NCI-H1436 treated with DMSO at 0.1 percent for 48 hours (cell line): Measurements from ENCODE around the gene STT3A.

Source experiments
- DNase-seq: peaks from one replicate; lab custom pipeline; 2025; lab: John Stamatoyannopoulos, UW

Gene STT3A

DNA sequence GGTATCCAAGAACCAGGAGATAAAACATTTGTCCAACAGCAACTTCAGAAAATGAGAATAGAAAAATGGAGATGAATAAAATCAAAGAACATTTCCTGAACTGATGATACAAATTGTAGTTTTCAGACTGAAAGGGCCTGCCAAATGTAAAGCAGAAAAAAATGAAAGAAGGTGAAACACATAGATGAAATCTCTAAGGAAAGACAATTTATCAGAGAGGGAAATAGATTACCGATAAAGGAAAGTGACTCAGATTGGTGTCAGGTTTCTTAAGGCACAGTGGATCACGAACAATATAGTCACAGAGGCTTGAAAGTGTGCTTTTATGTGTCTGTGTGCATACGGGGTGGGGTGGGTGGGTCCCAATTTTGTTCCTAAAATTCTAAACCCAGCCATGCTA lies 4.1 kb upstream of the STT3A start:
- DNase-seq, result no peak

DNA sequence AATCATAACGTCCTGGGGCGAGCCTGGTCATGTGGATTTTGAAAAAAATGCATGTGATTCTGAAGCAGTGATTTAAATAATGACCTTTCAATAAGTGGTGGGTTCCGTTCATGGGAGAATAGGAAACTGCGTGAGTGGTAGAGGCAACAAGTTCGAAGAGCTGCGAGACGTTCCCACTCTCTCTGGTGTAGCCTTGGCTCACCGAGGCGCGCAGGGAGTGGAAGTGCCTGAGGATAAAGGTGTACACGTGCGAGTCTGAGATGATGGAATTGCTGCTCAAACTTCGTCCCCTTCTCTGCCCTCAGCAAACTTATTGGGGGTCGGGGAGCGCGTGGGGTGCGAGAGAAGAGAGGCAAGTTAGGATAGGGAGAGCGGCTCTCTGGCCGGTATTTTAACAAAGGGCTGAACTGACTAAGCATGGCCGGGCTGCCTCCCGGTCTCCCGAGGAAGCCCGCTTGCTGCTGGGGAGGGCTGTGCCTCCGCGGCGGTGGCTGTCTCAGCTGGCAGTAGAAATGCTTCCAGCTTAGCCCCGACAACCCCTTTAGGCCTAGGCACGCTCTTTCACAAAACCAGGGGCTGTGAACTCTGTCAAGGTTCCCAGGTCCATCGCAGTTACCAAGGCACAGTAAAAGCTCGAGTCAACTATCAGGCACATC lies 875 bp upstream of the STT3A start:
- DNase-seq, result no peak

DNA sequence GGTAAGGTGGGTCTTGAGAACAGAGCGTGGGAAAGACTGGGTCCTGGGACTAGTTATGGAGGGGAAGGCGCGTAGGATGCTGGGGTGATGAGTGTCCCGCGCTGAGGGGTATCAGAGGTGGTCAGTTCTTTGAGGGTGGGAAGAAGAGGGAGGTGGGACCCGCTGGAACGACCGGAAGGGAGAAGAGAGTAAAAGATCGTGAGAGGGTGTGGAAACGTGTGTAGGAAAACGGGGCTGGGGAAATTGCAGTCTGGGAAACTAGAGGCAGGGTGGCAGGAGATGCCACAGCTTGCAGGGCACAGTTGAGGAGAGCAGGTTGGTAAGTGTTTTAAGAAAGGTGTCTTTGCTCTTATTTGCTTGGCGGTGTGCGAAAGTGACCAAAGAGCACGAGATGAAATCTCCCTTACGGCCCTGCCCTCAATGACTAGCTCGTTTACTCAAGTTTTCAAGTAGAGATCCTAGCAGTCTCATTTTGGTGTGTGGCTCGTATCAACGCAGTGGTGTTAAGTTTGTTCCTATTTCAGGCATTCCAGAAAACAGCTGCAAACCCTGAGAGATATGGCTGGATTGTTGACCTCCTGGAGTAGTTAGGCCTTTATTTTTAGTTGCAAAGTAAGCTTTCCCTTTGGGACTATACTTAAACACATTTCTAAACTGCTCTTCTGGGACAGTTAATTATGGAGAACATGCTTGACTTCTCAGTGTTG lies 615 bp downstream of the STT3A start:
- no peak for DNase-seq

DNA sequence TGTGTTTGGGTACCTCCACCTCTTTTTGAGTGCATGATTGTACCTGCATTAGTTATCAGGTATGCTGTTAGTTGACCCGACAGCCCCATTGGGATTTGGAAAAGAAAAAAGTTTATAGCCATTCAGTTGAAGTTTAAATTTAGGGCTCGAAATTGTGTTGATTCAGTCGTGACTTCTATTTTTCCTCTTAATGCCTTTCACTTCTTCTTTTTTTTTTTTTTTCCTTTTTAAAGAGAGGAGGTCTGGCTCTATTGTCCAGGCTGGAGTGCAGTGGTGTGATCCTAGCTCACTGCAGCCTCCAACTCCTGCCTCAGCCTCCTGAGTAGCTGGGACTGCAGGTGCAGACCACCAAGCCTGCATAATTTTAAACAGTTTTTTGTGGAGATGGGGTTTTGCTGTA lies 2.3 kb downstream of the STT3A start:
- DNase-seq, result no peak

GRCh38 chr11:125600663-125601062 lies 8.0 kb downstream of the STT3A start:
- no peak for DNase-seq

- DNase-seq, result no peak
Observed at GRCh38 chr11:125603207-125603606, 10.6 kb downstream of the STT3A start.

DNA sequence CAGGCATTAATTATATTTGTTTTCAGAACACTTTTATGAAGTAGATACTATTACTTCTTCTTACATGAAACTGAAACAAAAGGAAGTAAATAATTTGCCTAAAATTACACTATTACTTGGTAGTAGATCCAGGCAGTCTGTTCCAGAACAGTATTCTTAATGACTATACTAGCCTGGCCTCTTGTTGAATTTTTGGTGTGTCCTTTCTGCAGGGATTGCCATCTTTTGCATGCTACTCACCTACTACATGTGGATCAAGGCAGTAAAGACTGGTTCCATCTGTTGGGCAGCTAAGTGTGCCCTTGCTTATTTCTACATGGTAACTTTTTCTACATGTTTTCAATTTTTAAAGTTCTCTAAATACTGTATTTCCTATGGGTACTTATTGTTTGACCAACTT lies 12.8 kb downstream of the STT3A start:
- no peak for DNase-seq

- no peak for DNase-seq
Observed at GRCh38 chr11:125609545-125609944, 16.9 kb downstream of the STT3A start.

GRCh38 chr11:125618383-125618782 lies 25.7 kb downstream of the STT3A start:
- DNase-seq, result no peak

DNA sequence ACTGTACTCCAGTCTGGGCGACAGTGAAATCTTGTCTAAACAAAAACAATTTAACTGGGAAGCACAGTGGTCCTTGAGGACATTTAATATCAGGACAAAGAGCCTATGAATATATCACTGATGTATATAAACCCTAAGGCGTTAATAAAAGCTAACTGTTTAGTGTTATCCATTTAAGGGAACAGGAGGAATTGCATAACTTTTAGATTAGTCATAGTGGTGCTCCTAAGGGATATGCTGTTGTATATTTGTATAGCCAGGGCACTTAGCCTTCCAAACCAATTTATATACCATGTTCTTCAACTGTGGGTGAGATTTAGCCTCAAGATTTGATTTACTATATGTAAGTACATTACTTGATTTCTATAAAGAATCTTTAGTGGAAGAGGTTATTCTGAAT lies 29.3 kb downstream of the STT3A start:
- DNase-seq, result no peak

DNA sequence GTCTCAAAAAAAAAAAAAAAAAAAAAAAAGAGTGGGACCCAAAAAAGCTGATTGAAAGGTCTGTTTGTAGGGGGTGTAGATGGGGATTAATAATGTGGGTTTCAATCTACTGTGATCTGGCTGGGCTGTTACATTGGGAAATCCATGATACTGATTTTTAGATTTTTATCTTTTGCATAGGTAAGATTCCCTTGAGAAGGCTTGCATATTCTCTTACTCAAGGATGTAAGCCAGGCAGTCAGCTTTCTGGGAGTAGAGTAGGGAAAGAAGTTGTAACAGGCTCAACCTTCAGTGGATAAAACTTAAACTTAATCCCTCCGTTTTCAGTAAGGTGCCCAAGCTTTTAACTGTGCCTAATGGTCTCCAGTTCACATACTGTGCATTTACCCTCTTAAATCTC lies 30.4 kb downstream of the STT3A start:
- DNase-seq, result no peak

DNA sequence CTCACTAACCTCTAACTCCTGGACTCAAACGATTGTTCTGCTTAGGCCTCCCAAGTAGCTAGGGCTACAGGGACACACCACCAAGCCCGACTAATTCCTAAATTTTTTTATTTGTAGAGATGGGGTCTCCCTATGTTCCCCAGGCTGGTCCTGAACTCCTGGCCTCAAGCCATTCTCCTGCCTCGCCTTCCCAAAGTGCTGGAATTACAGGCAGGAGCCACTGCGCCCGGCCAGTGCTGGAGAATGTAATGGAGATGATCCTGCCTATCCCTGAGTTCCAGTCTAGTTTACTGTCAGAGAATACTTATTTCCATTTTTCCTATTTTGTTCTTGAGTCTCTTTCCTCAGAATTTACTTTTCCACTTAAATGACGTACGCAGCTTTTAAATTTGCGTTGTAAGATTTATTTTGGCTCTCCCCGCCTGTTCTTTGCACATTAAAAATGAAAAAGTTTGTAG lies 32.1 kb downstream of the STT3A start, which contains the start of gene CHEK1:
CHEK1 (plus strand) TSS at position 408 of the 458 bp plus-strand sequence. CDS start 1,606 bp downstream, outside the sequence.
- DNase-seq, result no peak

DNA sequence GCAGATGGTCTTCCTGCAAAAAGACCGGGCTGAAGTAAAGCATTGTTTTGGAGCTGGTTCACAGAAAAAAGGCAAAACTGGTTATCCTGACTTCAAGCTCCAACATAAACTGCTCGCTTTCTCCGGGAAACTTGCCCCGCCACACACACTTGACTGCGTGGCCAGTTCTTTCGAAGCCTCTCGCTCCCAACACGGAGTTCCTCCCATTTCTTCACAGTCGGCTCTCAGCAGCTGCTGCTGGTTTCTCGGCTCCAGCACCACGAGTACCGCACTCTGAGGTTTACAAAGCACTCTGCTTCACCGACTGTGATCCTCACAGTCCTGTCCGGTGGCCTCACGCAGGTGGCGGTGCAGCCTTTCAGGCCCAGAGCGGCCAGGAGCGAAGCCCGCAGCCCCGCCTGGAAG lies 32.6 kb downstream of the STT3A start:
- no peak for DNase-seq

GRCh38 chr11:125625630-125626287 lies 33.1 kb downstream of the STT3A start:
- peak; percentile 52 for DNase-seq

DNA sequence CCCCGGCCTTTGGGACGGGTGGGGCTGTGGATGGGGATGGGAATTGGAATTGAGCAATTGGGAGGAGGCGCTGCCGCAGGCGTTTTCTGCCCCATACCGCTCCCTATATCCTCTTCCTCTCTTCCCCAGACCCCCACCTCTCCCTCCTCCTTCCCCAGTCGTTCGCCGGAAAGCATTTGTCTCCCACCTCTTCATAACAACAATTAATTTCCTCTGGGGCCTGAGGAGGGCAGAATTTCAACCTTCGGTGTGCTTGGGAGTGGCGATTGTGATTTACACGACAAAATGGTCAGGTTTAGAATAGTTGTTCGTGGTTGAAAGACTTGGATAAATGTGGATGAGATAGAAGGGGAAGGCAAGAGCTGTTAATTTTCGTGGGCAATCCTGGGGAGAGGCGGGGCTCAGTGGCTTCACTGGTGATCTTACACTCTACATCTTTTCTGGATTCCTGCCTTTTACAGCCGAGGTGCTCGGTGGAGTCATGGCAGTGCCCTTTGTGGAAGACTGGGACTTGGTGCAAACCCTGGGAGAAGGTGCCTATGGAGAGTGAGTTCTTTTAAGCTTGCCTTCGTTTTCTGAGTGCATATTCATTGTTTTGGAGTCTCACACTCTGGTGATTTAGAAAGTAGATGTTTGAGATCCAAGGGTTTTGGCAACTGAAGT lies 33.8 kb downstream of the STT3A start:
- DNase-seq, result no peak

DNA sequence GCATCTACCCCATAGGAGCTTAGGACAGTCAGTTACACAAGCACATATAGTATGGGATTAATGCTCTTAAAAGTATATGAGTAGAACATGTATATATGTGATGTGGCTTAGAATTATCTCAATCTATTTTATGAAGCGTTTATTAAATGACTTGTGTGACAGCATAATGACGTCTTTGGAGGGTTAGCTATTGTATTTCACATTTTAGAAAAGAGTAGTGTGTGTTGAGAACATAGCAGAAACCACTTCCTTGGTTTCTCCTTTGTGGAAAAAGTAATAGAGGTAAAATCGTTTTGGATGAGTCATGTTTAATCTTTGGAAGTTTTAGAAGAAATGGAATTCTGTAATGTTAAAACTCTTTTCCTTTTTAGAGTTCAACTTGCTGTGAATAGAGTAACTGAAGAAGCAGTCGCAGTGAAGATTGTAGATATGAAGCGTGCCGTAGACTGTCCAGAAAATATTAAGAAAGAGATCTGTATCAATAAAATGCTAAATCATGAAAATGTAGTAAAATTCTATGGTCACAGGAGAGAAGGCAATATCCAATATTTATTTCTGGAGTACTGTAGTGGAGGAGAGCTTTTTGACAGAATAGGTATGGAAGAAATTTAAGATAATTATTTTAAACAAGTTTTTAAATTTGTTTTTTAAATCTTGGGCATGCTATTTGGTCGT lies 34.7 kb downstream of the STT3A start:
- DNase-seq, result no peak

- no peak for DNase-seq
Observed at GRCh38 chr11:125637840-125638239, 45.2 kb downstream of the STT3A start.

- DNase-seq, result no peak
Observed at GRCh38 chr11:125638315-125638714, 45.7 kb downstream of the STT3A start.

DNA sequence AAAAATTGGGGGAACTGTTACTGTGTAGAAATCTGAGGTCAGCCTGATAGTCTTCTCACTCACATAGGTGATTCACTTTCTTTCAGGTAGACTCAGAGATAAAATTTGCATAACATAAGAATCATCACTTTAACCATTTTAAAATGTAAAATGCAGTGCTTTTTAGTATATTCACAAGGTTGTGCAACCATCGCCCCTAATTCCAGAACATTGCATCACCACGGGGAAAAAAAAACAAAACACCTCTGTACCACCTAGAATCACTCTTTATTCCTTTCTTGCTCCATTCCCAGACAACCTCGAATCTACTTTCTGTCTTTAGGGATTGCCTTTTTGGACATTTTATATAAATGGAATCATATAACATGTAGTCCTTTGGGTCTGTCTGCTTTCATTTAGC lies 53.2 kb downstream of the STT3A start:
- DNase-seq, result no peak

DNA sequence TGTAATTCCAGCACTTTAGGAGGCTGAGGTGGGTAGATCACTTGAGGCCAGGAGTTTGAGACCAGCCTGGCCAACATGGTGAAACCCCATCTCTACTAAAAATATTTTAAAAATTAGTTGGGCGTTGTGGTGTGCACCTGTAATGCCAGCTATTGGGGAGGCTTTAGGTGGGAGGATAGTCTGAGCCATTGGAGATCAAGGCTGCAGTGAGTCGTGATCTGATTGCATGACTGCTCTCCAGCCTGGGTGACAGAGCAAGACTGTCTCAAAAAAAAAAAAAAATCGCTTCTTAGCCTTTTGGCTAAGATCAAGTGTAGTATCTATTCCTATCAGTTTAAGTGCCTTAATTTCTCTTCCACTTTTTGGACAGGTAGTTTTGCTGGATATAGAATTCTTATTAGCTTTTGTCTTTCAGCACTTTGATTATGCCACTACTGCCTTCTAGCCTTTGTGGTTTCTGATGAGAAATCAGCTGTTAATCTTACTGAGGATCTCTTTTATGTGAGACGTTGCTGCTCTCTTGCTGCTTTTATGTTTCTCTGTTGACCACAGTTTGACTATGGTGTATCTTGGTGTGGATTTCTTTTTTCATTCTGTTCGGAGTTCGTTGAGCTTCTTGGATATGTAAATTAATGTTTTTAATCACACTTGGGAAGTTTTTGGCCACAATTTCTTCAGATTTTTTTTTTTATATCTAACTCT lies 57.0 kb downstream of the STT3A start:
- DNase-seq, result no peak

DNA sequence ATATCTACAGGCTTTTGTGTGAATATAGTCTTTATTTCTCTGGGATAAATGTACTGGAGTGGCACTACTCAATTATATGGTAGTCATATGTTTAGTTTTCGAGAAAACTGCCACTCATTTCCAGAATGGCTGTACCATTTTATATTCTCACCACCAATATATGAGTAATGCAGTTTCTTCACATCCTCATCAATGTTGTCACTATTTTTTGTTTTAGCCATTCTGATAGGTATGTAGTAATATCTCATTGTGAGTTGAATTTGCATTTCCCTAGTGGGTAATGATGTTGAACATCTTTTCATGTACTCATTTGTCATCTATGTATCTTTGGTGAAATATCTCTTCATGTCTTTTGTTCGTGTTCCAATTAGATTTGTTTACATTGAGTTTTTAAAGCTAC lies 70.0 kb downstream of the STT3A start:
- DNase-seq, result no peak
